HG03575 (cell line): ENCODE data around the gene ZNF853.
"Not testable (repeated sequence)": the region's sequence is repeated elsewhere in the genome, so short reads cannot be mapped to it uniquely, and the experiment has no call there.

ENCODE experiments used
- ATAC-seq: cut with Tn5 transposase; IDR thresholded peaks from one replicate; pipeline ENCODE4 v1.9.1; 2021; ENCODE audit not compliant: unreplicated experiment, insufficient number of reproducible peaks, low FRiP score; ENCODE audit errors: extremely low read depth

Gene ZNF853

DNA sequence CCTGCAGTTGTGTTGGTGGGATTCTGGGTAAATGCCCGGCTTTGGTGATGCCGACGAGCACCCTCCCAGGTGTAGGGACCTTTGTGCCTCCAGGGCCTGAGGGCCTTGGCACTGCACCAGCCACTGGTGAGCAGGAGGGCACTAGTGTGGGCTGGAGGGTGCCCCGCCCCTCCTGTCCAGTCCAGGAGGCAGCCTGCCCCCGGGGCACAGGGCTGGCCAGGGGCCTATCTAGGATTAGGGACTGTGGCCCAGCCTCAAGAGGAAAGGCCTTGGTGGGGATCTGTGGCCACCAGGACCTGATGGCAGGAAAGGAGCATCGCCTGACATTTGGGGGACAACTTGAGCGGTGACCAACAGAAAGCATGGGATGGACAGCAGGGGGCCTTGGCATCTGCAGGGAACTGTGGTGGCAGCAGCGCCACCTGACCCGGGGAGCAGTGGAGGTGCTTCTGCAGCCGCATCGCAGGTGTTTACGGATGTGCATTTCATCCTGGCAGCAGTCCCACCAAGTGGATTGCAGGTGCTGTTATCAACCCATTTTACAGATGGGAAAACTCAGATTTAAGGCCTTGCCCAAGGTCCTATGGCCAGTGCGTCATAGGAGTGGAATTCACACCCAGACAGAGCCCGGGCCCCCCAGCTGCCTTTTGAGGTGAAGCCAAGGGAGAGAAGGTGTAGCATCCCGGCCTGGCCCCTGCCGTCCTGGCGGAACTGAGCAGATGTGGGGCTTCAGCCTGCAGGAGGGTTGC lies 32.8 kb downstream of the ZNF853 start:
- no peak for ATAC-seq

- ATAC-seq = no peak
These were observed 33.4 kb downstream of the ZNF853 start for GRCh38 chr7:6648815-6649104.

DNA sequence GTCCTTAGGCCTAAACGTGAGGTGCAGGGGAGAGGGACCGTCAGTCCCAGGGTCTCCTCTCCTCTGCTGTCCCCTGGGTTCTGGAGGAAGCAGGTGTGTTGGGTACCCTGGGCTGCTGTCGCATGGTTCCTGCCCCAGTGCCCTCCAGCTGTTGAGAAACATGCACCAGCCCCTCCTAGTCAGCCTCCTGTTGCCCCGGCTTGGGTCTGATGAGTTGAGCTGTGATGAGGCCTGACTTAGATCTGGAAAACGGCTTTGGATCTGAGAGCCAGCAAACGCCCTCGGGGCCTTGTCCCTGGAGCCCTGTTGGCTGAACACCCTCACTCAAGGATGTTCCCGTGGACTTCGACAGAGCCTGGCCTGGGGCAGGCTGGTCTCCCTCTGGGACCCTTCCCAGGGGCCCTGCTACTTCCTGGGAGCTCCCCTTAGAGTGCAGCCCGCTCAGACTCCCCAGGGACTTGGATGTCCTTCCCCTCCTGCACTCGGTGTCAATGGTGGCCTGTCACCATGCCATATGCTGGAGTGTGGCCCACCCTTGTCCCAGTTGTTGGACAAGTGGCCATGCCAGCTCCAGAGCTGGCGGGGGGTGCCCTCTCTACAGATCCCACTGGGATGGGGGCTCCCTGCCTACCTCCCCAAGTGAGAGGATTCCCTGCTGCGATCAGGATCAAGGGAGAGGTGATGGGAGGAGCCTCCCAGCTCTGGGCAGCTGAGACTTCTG lies 34.0 kb downstream of the ZNF853 start:
- no peak for ATAC-seq

DNA sequence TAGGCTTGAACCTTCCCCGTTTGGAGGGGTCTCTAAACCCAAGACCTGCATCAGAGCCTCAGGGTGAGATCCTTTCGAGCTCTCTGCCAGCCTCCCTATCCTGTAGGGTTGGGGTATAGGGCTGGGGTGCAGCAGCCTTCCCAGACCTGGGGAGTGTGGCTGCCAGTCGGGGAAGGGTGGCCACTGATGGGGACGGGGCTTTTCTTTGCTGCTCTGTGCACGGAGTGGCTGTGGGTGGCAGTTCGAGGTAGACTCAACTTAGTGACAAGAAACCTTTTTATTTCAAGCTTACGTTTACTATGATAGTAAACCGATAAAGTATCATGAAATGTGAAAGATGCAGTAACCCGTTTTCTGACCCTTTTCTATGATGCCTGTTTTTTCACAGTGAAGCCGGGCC lies 34.7 kb downstream of the ZNF853 start:
- no peak for ATAC-seq

DNA sequence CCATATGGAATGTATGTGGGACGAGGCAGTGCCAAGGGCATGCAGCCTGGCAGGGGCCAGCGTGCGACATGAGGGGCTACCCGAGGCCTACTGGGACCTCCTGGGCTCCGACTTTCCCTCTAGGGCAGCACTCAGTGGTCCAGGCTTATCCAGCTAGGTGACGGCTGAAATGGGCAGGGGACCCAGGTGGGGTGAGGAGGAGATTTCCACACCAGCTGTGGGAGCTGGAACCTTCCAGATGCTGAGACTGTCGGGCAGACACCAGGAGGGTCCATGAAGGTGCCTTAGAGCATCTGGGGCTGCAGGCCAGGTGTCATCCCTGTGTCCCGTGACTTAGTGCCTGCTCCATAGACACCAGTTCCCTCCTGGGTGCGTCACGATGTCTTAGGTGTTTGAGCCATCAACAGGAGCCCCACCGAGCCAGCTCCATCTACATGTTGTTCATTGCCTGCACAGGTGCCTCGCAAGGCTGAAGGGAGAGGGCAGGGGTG lies 35.2 kb downstream of the ZNF853 start:
- no peak for ATAC-seq

DNA sequence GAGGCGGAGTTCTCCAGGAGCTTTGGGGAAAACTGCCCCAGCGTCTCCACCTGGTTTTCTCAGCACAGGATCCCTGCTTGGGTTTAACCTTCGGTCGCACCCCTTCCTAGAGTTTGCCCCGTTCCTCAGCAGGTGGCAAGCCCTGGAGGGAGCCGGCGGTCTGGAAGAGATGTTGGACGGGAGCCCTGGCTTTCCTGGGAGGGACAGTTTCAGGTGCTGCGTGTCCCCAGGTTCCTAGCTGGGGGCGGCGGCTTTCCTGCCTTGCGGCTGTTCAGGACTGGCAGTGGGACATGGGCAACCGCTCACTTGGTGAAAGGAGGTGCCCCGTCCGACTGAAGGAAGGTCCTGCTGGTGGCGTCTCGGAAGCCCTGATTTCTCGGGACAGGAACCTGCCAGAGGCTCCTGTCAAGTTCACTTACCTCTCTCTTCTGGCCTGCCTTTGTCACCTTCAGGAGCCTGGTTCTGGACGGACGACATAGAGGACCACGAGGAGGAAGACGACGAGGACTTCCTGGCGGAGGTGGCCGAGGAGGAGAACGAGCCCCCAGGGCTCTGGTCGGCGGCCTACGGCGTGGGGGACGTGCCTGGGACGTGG lies 36.5 kb downstream of the ZNF853 start:
- ATAC-seq = no peak

- no peak for ATAC-seq
These were observed 37.1 kb downstream of the ZNF853 start for GRCh38 chr7:6652446-6653011.

DNA sequence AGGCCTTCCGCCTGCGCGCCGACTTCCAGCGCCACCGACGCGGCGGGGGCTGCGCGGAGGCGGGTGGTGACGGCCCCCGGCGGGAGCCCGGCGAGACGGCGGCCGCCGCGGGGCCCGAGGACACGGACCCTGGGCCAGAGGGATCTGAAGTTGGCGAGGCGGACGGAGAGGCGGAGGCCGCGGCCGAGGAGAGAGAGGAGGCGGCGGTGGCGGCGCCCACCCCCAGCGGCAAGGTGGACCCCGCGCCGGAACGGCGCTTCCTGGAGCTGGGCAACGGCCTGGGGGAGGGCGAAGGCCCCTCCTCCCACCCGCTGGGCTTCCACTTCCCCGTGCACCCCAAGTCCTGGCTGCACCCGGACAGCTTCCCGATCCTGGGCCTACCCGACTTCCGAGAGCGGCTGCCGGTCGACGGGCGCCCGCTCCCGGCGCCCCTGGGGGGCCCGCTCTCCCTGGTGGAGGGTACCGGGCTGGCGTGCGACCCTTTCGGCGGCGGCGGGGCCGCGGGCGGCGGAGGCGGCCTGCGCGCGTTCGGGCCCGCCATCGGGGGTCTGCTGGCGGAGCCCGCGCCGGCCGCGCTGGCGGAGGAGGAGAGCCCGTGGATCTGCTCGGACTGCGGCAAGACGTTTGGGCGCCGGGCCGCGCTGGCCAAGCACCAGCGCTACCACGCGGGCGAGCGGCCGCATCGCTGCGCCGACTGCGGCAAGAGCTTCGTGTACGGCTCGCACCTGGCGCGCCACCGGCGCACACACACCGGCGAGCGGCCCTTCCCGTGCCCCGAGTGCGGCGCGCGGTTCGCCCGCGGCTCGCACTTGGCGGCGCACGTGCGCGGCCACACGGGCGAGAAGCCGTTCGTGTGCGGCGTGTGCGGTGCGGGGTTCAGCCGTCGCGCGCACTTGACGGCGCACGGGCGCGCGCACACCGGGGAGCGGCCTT lies 37.9 kb downstream of the ZNF853 start:
- ATAC-seq = no peak

- no peak for ATAC-seq
These were observed 38.9 kb downstream of the ZNF853 start for GRCh38 chr7:6654113-6654841.

DNA sequence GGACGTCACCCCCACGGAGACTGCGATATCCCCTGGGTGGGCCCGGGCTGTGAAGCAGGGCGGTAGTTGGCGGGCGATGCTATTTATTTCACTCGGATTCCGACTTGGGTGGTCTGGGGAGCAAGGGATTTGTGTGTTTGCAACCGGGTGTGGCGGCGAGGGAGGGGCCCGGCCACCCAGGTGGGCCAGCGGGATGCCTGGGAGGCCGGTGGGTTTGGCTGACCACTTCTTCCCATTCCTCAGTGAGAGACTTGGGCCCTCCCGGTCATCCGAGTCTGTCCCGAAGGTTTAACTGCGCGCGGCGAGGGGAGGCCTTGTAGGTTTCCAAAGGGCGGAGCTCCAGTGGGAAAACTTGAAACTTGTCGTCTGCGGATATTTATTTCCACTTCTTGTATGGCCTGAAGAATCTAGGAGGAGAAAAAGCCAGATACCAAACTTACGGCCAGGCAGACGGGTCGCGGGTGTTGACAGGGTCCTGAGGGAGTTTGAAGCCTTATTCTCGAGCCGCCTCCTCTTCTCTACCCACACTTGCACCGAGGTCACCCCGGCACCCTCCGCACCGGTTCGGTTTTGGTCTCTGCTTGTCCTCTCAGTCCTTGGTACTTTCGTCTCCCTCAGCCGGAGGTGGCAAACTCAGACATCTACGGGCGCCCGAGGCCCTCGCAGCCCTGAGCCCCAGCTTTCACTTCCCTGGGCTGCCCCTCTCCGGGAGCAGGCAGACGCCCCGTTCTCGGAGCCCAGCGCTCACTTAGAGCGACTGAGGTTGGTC lies 39.6 kb downstream of the ZNF853 start:
- no peak for ATAC-seq

DNA sequence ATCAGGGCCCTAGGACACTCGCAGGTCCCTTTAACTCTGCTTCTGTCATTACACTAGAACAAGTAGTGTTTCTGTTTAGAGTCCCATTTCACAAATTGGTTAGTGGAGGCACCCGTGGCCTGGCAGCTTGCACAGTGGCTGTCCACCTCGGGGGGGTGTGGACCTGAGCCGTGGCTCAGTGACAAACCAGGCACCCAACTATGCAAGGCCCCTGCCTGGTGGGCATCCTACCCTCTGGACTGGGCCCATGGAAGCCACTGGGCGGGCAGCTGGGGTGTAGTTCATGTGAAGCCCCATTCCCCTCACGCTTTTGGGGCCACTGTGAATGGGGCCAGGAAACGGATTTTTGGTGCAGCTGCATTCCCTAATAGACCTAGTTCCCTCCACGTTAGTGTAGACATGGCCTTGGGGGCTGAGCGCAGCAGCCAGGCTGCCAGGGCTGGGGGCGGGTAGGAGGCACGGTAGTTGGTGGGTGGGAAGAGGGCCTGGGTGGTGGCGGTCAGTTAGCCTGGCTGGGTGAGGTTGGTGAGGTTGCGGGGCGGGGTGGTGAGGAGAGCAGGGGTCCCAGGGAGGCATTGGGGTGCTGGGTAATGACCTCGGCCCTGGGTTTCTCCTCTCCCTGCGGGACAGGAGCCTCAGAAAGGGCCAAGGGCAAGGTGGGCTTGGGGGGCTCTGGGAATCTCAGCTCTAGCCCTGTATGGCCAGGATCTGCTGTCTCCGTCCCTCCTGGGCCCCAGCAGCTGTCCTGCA lies 40.4 kb downstream of the ZNF853 start:
- no peak for ATAC-seq

DNA sequence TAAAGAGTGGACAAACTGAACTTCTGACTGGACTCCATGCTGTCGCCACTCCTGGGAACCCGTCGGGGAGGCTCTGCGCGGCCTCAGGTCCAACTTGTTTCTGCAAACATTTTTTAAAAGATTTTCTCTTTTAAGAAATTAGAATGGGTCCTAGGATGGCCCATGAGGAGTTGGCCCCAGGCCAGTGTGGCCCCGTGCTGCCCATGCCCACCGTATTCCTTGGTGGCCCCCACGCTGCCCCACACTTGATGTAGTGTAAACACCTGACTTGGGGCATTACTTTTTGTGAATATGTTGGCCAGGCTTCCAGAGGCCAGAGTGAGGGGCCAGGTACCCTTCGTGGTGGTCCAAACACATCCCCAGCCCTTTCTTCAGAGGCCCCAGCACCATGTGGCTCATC lies 41.0 kb downstream of the ZNF853 start:
- ATAC-seq = no peak

- ATAC-seq = no peak
These were observed 43.4 kb downstream of the ZNF853 start for GRCh38 chr7:6658618-6659345.

DNA sequence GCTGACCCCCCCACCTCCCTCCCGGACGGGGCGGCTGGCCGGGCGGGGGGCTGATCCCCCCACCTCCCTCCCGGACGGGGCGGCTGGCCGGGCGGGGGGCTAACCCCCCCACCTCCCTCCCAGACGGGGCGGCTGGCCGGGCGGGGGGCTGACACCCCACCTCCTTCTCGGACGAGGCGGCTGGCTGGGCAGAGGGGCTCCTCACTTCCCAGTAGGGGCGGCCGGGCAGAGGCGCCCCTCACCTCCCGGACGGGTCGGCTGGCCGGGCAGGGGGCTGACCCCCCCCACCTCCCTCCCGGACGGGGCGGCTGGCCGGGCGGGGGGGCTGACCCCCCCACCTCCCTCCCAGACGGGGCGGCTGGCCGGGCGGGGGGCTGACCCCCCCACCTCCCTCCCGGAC lies 55.4 kb downstream of the ZNF853 start:
- not testable (repeated sequence) for ATAC-seq
